ENCODE measurements around the gene BTBD2.

DNA sequence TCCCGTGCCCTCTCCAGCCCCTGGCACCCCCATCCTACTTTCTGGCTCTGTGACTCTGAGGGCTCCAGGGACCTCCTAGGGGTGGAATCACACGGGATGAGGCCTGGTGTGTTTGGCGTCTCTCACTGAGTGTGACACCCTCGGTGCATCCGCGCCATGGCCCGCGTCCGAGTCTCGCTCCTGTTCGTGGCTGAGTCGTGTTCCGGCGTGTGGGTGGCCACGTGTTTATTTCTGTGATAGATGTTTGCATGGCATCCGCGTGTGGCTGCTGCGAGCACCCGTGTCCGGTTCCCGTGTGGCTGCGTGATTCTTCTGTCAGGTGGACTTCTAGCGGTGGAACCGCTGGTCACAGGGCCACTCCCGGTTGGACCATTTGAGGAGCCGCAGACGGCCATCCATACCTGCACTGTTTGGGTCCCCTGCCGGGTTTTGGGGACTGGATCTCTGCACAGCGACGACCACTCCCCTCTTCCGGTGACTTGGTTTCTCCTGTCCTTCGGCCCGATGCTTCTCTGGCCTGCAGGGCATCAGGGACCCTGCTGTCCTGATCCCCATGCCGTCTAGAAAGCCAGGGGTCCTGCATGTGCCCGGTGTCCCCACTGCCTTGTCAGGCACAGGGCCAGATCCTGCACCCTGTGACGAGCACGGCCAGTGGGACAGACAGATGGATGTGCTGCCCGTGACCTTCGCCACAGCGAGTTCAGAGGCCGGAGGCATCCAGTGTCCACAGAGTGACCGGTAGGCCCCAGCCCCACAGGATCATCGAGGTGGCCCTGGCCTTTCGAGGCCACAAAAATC, 66.0 kb downstream of the BTBD2 start:
- no peak for TF ChIP-seq GATA2 (IDR thresholded peaks at IDR 0.05; ENCODE audit: low read depth, low read length)
- TF ChIP-seq GATA3 (IDR thresholded peaks at IDR 0.05; ENCODE audit: low read depth, low read length) = no peak

Measured in SH-SY5Y (cell line).